Astrocyte of the cerebellum (primary cell): ENCODE measurements around the gene VPS52.

Experiments used
- DNase-seq: peaks from one replicate; pipeline ENCODE4 v3.0.0-alpha.2; 2011; ENCODE audit warnings: low read depth
- H3K4me3 ChIP-seq: 2 replicates; pipeline ENCODE4 v1.5.1; 2011; ENCODE audit warnings: mild to moderate bottlenecking, low read depth, low read length, moderate library complexity
- CTCF ChIP-seq: IDR thresholded peaks from 2 replicates; pipeline ENCODE4 v1.5.1; 2012; ENCODE audit warnings: low read length, low read depth, moderate library complexity, mild to moderate bottlenecking; ENCODE audit errors: missing control alignments
- in situ Hi-C: cut with HindIII; loops from 2 replicates; pipeline ENCODE4 v1.10.0; 2017; ENCODE audit warnings: low sequenced_read_pairs

VPS52 gene

GRCh38 chr6:33215271-33216116, 56.2 kb downstream of the VPS52 start:
- no peak for DNase-seq
- H3K4me3 ChIP-seq: no peak overlapping the region
- in situ Hi-C loops: no loop called here
- no peak for TF ChIP-seq CTCF

GRCh38 chr6:33213989-33214335, 57.7 kb downstream of the VPS52 start:
- H3K4me3 ChIP-seq: peak overlapping the region; percentile 50
- TF ChIP-seq CTCF: no peak
- DNase-seq: no peak
- in situ Hi-C loops: no loop called here

DNA sequence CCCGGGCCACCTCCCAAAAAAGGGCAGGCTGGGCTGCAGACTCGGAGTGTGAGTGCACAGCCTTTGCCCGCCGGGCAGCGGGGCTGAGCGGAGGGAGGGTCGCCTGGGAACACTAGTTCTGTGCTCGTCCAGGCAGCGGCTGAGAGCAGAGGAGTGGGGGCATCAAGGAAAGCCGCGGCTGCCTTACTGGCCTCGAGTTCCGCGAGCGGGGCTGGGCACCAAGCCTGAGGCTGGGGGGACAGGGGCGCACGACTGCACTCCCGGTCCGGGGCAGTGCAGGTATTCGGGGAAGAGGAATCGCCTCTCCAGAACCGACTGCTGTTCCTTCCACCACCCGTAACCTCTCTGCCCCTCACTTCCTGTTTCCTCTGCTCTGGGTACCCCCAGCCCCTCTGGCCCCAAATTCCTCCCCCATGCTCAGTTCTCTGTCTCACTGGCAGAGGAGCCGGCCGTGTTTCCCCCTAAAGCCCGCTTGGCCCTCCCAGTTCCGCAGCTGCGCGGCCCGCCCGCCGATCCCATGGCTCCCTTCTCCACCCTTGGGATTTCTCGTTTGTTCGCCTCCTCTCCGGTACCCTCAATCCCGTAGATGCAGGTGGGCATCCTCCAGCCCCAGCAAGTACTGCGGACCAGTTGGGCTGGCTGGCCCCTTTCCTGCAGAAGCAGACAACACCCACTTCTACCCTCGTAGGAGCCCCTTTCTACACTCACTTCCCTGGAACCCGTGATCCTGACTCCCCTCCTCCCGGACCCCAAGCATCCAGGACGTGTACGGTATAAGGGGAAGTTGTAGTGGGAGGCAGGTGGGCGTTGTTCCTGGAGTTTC, 58.3 kb downstream of the VPS52 start:
- peak overlapping the region; percentile 50 for H3K4me3 ChIP-seq
- no peak for DNase-seq
- in situ Hi-C loops: no loop called here
- TF ChIP-seq CTCF: no peak

DNA sequence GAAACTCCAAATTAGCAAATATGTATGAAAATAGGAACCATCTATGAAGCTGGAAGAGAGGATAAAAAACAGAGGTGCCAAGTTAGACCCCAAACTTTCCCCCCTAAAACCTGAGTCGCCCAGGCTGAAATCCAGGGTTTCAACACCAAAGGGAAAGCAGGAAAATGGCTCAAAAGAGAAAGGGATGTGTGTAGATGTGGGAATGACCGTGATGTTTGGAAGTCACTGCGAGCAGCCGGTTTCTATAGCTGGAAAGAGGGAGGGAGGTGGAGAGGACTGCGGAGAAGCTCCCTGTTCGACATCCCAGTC, 58.9 kb downstream of the VPS52 start:
- in situ Hi-C loops: no loop called here
- DNase-seq: no peak
- no peak for TF ChIP-seq CTCF
- H3K4me3 ChIP-seq: peak overlapping the region; percentile 50

- DNase-seq: no peak
- no peak overlapping the region for H3K4me3 ChIP-seq
- no peak for TF ChIP-seq CTCF
- in situ Hi-C loops: no loop called here
These were observed 59.8 kb downstream of the VPS52 start for GRCh38 chr6:33211666-33212422.

GRCh38 chr6:33211136-33211535, 60.5 kb downstream of the VPS52 start:
- H3K4me3 ChIP-seq: no peak overlapping the region
- in situ Hi-C loops: no loop called here
- TF ChIP-seq CTCF: no peak
- DNase-seq: no peak
